Fibroblast of the aortic adventitia (primary cell): Measurements from ENCODE around the gene ULK4. TPM values are rescaled to one million over a fixed set of nuclear protein-coding genes. Genes with fewer than 3 reads are reported as not detected.

Experiments used
- DNase-seq: peaks from one replicate; pipeline ENCODE4 v3.0.0-alpha.2; 2010; ENCODE audit warnings: low read depth
- H3K4me3 ChIP-seq: 2 replicates; pipeline ENCODE4 v1.5.1; 2011; ENCODE audit warnings: low read depth, mild to moderate bottlenecking, control low read depth, low read length, moderate library complexity
- CTCF ChIP-seq: IDR thresholded peaks from 2 replicates; pipeline ENCODE4 v1.5.1; 2011; ENCODE audit warnings: mild to moderate bottlenecking, low read length, control low read depth, inconsistent platforms; ENCODE audit not compliant: insufficient read depth
- total RNA-seq: library from RNA; depleted of rRNA; stranded (reverse); fragments of >200 nt; gene quantifications from 2 replicates; pipeline ENCODE4 v1.2.3, GENCODE V29; 2012; ENCODE audit warnings: low replicate concordance

ULK4 gene
- total RNA-seq, 1 donor, result 16.1 TPM

GRCh38 chr3:41580274-41580959 is 381.5 kb downstream of the ULK4 start:
- no peak for TF ChIP-seq CTCF
- H3K4me3 ChIP-seq, result no peak overlapping the region
- no peak for DNase-seq

GRCh38 chr3:41579861-41580260 is 382.0 kb downstream of the ULK4 start:
- no peak for TF ChIP-seq CTCF
- DNase-seq, result no peak
- H3K4me3 ChIP-seq, result no peak overlapping the region

- no peak for DNase-seq
- no peak overlapping the region for H3K4me3 ChIP-seq
- TF ChIP-seq CTCF, result no peak
Observed at GRCh38 chr3:41578798-41579197, 383.1 kb downstream of the ULK4 start.

GRCh38 chr3:41575724-41576123 is 386.2 kb downstream of the ULK4 start:
- H3K4me3 ChIP-seq, result no peak overlapping the region
- no peak for DNase-seq
- no peak for TF ChIP-seq CTCF

GRCh38 chr3:41574900-41575299 is 387.0 kb downstream of the ULK4 start:
- DNase-seq, result no peak
- TF ChIP-seq CTCF, result no peak
- no peak overlapping the region for H3K4me3 ChIP-seq

- no peak for DNase-seq
- TF ChIP-seq CTCF, result no peak
- no peak overlapping the region for H3K4me3 ChIP-seq
Observed at GRCh38 chr3:41573591-41573990, 388.3 kb downstream of the ULK4 start.

GRCh38 chr3:41572092-41572491 is 389.8 kb downstream of the ULK4 start:
- DNase-seq, result no peak
- no peak overlapping the region for H3K4me3 ChIP-seq
- TF ChIP-seq CTCF, result no peak
